Nucleus accumbens (tissue), 56 donors: ENCODE measurements around the gene RFK.
A peak's percentile ranks its signal among the peaks of the same experiment; 100 is the strongest.

Source experiments
- DNase-seq, 56 donors: peaks; one replicate each; lab custom pipeline; 2025; lab: John Stamatoyannopoulos, UW

The RFK gene

DNA sequence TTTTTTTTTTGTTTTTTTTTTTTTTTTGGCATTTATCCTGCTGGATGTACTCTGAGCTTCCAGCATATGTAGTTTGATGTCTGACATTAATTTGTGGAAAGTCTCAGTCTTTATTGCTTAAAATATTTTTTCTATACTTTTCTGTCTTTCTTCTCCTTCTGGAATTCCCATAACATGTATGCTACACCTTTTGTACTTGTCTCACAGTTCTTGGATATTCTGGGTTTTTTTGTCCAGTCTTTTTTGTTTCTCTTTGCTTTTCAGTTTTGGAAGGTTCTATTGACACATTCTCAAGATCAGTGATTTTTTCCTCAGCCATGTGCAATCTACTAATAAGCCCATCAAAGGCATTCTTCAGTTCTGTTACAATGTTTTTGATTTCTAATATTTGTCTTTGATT lies 19.4 kb upstream of the RFK start:
- DNase-seq, result no peak

DNA sequence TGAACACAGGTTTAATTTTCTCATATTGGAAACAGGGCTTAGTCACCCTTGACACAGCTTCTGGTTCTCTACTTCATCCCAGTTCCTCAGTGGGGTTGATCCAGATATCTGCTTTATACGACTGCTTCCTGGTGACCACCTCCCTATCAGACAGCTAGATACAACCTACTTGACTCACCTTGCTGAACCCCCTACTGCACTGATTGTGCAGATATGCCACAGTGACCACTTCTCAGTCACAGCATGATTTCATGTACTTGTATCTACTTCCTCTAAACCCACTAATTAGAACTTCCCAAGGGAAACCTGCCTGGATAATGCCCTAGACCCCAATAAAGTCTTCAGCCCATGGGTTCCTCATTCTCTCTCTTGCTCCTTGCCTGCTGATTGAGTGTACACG lies 18.4 kb upstream of the RFK start:
- DNase-seq, result no peak

DNA sequence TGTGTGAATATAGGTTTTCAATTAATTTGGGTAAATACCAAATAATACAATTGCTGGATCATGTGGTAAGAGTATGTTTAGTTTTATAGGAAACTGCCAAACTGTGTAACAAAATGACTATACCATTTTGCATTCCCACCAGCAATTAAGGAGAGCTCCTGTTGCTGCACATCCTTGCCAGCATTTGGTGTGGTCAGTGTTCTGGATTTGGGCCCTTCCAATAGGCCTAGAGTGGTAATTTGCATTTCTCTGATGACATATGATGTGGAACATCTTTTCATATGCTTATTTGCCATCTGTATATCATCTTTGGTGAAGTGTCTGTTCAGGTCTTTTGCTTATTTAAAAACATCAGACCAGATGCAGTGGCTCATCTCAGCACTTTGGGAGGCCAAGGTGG lies 11.6 kb upstream of the RFK start:
- DNase-seq, result no peak

DNA sequence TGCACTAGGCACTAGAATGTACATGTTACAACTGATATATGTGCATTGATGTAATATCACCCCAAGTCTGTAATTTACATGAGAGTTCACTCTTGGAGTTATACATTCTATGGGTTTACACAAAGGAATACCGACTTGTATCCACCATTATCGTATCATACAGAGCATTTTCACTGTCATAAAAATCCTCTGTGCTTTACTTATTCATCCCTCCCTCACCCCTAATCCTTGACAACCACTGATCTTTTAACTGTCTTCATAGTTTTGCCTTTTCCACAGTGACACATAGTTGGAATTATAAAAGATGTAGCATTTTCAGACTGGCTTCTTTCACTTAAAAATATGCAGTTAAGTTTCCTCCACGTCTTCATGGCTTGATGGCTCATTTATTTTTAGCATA lies 11.1 kb upstream of the RFK start:
- no peak for DNase-seq

DNA sequence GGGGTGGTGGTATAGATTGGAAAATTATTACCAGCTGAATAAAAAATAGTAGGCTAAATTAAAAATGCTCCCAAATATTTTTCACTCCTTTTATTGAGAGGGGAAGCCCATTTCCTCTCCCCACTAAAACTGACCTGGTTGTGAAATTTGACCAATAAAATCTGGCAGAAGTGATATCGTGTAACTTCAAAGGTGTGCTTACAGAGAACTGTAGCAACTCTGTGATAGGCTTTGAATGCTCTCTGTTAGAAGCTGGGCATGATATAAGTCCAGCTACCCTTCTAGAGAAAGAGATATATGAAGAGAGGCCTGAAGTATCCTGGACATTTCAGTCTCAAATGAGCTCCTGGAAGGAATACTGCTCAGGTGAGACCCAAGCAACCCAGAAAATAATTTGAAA lies 10.2 kb upstream of the RFK start:
- DNase-seq, result no peak

DNA sequence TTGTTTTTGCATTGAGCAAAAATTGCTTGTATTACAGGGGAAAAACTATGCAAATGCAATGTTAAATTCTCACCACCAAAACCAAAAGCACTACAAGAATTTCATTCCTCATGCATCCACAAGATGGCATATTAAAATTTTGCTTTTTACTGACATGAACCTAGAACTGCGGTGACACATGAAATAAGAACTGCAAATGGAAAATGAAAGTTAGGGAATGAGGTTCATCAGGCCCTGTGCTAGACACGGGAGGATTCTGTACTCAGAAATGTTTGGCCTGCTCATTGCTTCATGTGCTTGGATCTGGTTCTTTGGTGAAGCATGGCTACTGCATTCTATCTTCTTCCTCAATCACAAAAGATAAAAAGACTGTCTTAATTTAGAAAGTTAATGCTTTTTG lies 9.1 kb upstream of the RFK start:
- no peak for DNase-seq

DNA sequence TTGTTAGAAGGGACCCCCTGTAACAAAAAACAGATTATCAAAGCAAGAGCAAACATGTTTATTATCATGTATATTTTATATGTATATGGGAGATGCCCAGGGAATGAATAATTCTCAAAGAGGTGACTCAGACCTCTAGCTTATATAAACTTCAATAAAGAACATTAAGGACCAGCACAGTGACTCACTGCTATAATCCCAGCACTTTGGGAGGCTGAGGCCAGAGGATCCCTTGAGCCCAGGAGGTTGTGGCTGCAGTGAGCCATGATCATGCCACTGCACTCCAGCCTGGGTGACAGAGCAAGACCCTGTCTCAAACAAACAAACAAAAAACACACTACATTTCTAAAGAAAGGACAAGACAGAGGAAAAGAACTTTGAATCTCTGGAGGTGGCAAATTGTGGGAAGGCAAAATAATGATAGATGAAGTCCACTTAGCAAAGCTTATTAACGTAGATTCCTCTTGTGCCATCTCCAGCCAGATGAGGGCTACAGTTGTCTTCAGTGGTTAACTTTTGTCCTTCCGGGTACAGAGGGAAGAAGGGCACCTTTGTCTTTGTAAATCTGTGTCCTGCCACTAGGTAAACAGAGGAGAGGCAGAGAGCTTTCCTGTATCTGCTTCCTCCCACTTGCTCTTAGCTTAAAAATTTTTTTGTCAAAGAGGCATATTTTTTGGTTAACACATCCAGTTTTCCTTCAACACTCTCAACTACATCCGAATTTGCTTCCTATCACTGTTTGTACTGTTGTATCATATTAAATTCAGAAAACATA lies 7.5 kb upstream of the RFK start:
- no peak for DNase-seq

DNA sequence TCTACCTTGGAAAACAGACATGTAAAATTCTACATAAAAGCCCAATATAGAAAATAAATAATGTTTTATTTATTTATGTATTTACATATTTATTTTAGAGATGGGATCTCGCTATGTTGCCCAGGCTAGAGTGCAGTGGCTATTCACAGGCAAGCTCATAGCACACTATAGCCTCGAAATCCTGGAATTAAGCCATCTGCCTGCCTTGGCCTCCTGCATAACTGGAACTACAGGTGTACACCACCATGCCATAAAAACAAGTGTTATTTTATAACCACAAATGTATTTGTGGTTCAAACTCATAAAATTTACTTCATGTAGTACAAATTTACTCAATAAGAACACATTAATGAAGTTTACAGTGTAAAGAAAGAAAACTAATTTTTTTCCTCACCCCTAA lies 7.0 kb upstream of the RFK start:
- DNase-seq, result no peak

DNA sequence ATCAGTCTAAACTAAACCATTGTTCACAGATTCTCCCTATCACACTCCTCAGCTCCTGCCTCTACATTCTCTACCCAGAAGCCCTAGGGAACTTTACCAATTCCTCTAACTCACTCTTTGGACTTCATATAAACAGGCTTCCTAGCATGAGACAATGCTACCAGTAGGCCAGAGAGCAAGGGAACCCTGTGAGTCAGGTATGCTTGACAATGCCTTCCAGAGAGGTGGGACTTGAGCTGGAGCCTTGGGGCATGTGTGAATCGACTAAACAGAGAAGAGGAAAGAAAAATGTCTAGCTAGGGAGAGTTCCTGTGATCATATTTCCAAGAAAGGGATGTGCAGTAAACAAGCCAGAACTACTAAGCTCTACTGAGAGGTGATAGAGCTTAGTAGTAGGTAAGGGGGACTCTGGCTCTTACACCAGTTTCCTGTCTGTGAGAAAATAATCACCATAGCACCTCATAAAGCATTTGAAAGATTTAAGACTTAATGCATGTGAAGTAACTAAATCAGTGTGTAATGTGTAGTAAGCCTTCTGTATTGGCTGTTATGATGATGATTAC lies 6.4 kb upstream of the RFK start:
- DNase-seq, result no peak

DNA sequence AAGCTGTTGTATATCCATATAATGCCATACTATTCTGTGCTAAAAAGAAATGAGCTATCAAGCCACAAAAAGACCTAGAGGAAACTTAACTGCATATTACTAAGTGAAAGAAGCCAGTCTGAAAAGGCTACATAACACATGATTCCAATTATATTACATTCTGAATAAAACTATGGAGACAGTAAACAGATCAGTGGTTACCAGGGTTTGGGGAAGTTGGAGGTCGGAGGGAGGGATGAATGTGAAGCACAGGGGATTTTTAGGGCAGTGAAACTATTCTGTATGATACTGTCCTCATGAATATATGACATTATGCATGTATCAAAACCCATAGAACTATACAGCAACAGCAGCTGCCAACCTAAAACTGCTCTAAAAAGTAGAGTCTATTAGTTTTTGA lies 5.6 kb upstream of the RFK start:
- DNase-seq, result no peak

DNA sequence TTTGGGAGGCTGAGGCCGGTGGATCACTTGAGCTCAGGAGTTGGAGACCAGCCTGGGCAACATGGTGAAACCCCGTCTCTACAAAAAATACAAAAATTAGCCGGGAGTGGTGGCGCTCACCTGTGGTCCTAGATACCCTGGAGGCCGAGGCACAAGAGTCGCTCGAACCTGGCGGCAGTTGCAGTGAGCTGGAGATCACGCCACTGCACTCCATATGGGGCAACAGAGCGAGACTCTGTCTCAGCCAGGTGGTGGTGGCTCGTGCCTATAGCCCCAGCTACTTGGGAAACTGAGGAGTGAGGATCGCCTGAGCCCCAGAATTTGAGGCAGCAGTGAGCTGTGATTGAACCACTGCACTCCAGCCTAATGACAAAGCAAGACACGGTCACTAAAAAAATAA lies 2.4 kb upstream of the RFK start:
- DNase-seq, result no peak

DNA sequence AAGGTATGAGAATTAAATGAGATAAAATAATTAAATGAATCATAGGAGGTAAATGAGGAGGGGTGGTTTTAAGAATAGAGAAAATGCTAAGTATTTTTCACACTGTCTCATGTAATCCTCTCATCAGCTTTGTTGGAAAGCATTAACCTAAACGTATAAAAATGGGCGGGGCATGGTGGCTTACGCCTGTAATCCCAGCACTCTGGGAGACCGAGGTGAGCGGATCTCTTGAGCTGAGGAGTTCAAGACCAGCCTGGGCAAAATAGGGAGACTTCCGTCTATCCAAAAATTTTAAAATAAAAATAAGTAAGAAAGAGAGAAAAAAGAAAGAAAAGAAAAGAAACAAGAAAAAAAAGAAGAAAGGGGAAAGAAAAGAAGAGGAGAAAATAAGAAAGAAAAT lies 1.9 kb upstream of the RFK start:
- no peak for DNase-seq

DNA sequence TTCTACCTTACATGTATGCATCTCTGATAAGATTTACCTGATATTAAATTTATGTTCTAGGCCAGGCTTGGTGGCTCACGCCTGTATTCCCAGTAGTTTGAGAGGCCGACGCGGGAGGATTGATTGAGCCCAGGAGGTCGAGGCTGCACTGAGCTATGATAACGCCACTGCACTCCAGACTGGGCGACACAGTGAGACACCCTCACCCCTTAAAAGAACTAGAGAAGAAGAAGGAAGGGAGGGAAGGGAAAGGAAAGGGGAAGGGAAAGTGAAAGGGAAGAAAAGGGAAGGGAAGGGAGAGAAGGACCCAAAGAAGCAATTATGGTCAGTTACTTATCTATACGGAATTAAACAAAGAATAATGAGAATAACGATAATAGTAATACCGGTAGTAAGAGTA lies 1.2 kb upstream of the RFK start:
- DNase-seq, result no peak

DNA sequence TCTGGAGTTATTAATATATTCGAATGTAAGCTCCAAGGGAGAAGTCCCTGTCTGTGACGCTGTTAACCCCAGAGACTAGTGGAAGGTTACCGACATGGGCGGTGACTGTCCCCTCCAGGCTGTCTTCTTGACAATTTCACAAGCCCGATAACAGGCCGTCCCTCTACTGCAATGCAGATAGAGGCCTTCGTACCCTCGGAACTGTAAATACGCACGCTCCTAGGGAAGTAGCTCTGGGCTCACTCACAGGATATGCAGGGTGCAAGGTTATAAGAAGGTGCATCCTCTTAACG lies 680 bp upstream of the RFK start:
- peak in 32 of 56 donors; percentile 11 to 84 (median 58) for DNase-seq

DNA sequence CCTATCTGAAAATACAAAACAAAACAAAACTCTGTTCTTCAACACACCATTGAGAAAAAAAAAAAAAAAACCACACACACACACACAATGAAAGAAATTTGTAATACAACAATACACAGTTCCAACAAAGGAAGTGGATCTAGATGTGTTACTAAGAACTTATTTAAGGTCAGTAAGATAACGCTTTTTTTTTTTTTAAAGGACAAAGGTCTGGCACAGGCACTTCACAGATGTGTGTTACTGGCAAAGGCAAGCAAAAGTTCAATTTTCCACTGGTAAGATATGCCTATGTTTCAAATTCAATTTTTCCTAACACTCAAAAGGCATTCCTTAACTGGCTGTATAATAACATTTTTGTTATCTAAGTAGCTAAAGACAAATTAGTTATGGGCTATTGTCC lies 3.6 kb downstream of the RFK start:
- DNase-seq, result no peak

DNA sequence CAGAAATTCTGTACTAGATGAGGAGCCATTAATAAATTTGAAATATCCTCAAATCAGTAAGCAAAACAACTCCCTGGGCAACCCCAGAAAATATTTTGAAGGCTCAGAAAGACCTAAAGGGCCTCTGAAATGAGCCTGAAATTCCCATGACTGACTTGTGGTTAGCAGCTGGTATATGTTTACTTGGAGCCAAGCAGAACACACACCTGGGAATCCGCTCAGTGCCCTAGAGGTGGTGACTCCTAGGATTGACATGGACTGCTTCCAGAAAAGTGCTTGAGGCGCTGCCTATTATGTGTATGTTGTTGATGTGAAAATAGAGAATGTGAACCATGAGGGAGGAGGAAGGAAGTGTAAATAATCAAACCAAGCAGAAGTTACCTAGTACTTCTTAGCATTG lies 14.7 kb downstream of the RFK start:
- no peak for DNase-seq

DNA sequence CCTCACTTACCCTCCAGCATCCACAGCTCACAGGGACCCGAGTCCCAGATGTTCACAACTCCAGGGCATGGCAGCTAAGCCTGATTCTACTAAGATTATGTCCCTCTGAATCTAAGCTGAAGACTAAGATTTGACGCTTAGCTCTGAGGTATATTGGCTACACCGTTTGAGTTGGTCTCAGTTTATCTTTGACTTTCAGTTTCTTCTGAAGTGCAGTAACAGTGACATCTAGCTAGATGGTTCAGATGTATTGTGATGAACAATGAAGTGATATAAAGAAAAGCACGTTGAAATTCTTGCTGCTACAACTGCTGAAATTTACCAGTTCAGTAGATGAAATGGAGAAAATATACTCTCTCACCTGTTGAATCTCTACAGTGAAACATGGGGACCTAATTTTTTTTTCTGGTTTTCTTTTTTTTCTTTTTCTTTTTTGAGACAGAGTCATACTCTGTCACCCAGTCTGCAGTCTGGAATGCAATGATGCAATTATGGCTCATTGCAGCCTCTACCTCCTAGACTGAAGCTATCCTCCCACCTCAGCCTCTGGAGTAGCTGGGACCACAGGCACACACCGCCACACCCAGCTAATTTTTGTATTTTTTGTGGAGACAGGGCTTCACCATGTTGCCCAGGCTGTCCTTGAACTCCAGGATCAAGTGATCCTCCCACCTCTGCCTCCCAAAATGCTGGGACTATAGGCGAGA lies 15.7 kb downstream of the RFK start:
- DNase-seq, result no peak

DNA sequence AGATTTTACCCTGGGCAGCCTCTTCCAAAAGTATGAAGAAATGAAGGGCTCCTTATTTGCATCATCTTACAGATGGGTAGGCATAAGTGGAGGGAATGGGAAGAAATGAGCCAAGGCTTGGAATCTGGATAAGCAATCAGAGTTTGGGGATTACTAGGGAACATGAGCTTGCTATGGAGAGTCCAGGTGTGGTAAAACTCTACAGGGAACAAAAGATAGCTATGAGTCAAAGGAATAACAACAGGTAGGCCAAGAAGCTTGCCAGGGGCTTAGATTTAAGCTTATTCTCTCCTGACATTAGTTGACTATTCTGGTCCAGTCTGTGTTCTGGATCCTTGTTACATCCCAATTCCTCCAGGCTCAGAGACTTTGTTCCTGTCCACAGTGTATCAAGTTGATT lies 16.4 kb downstream of the RFK start:
- DNase-seq, result no peak

DNA sequence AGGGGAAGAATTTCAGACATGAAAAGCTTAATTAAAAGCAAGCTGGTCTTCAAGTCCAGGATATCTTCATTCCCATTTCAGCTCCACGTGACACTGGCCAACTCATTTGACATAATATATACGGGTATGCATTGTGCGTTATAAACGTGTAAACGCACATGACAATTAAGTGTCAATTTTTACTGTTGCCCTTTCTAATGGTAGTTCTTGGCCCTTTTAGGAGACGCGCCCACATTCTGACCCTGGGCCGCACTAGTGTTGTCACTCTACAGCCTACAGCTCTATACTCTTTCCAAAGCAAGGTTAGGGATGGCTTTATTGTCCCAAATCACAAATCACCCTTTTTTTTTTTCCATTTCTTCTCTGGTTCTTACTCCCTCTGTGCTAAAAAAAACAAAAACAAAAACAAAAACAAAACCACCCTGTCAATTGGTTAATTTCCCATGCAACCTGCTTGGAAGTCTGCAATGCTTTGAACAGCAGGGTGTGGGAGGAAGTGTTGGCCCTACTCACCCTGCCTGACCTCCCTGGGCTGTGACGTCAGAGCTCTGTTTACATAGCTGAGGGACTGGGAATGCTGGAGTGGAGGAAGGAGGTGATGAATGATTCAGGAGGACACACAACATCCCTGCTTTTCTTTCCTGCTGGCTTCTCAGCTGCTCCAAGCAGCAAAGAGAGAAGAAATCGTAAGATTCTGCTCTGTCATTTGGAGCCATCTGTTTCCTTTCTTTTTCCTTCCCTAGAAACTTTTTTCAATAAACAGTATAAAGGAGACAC lies 19.3 kb downstream of the RFK start:
- DNase-seq, result no peak

DNA sequence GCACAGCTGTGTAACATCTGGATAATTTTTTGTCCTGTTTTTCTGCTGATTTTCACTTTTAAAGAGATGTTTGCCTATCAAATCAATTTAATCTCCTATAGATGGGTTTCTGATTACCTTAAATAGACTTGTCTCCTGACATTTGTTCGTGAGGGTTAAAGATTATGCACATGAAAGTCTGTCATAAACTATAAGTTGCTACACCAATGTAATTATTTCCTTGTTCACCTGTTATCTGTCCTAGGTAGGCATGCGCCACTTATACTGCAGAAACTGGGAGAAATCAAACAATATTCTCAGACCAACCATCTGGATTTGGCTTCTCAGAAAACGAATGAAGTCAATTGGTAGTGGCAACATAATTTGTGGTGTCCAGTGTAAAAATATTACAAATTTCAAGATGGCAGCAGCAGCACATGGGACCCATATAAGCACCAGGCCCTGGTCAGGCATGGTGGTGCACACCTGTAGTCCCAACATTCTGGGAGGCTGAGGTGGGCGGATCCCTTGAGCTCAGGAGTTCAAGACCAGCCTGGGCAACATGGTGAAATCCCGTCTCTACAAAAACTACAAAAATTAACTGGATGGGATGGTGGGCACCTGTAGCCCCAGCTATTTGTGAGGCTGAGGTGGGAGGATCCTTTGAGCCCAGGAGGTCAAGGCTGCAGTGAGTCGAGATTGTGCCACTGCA lies 20.3 kb downstream of the RFK start:
- no peak for DNase-seq

DNA sequence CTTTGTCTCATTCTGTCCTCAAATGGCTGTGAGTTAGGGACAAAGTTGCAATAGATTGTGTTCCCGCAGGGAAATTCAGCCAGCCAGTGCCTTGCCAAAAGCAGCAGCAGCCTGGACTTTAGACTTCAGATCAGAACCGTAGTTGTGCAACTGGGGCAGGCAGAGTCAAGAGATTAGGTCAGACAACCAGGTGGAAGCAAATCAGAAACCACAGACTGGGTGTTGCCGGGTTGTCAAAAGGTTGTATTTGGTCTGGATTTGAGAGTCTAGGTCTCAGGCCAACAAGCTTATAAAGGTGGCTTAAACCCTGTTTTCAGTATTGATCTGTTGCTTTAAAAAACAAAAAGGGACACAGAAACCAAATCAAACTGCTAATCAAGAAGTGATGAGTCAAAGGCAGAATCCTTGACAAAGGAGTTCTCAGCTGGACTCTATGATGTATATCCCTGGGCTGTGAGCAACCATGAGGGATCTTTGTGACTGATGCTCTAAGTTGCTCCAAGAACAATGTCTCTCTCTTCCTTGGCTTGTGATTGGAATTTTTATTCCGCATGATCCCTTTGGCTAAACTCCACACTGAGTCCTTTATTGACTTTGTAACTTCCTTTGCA lies 20.9 kb downstream of the RFK start:
- no peak for DNase-seq
